SK-N-MC (cell line): ENCODE data around the gene MACROH2A1.

ENCODE experiments used
- DNase-seq: peaks from one replicate; pipeline ENCODE4 v3.0.0-alpha.2; 2011; ENCODE audit warnings: low read depth, low spot score
- H3K27ac ChIP-seq: fragments of 200-600 bp; sonication (generic); 2 replicates; pipeline ENCODE4 v1.5.1; 2016; ENCODE audit warnings: mixed run types
- H3K36me3 ChIP-seq: fragments of 200-600 bp; sonication (generic); 2 replicates; pipeline ENCODE4 v1.6.1; 2017; ENCODE audit warnings: antibody characterized with exemption, low read length, mixed read lengths; ENCODE audit not compliant: insufficient read depth
- H3K4me3 ChIP-seq: fragments of 200-600 bp; sonication (generic); 2 replicates; pipeline ENCODE4 v1.5.1; 2016
- H3K9ac ChIP-seq: fragments of 200-600 bp; sonication (generic); 2 replicates; pipeline ENCODE4 v1.8.0; 2017; ENCODE audit warnings: mixed run types, mixed read lengths; ENCODE audit not compliant: insufficient read length
- H3K9me3 ChIP-seq: fragments of 200-600 bp; sonication (generic); 2 replicates; pipeline ENCODE4 v1.6.1; 2017; ENCODE audit warnings: low read depth, mild to moderate bottlenecking, antibody characterized with exemption, low read length, moderate library complexity, mixed read lengths
- EZH2 ChIP-seq: fragments of 200-600 bp; sonication (generic); IDR thresholded peaks from one replicate; pipeline ENCODE4 v1.6.1; 2017; ENCODE audit warnings: antibody characterized with exemption
- FOXP2 ChIP-seq: optimal IDR thresholded peaks from 2 replicates; pipeline ENCODE3; 2011; ENCODE audit warnings: mild to moderate bottlenecking, moderate library complexity; ENCODE audit not compliant: insufficient read depth; ENCODE audit errors: extremely low read length, control extremely low read depth
- POLR2AphosphoS5 ChIP-seq: IDR thresholded peaks from 2 replicates; pipeline ENCODE4 v1.6.1; 2012; ENCODE audit warnings: mild to moderate bottlenecking, low read depth, low read length, borderline replicate concordance

Gene MACROH2A1

GRCh38 chr5:135324160-135324559 is 74.9 kb downstream of the MACROH2A1 start:
- Histone ChIP-seq H3K4me3 (no peak overlapping the region), H3K9me3 (no peaks in the 10 kb centered on the region), H3K9ac (no peak overlapping the region), H3K36me3 (no peaks in the 10 kb centered on the region), H3K27ac (no peak overlapping the region)
- DNase-seq, result no peak
- TF ChIP-seq POLR2AphosphoS5 (no peak), FOXP2 (no peak), EZH2 (no peak)

GRCh38 chr5:135323701-135324132 is 75.3 kb downstream of the MACROH2A1 start:
- Histone ChIP-seq H3K4me3 (no peak overlapping the region), H3K9ac (no peak overlapping the region), H3K9me3 (no peaks in the 10 kb centered on the region), H3K27ac (no peak overlapping the region), H3K36me3 (no peaks in the 10 kb centered on the region)
- TF ChIP-seq FOXP2, result no peak
- no peak for TF ChIP-seq POLR2AphosphoS5
- no peak for TF ChIP-seq EZH2
- DNase-seq, result no peak

- Histone ChIP-seq H3K27ac (no peak overlapping the region), H3K4me3 (no peak overlapping the region), H3K9ac (no peak overlapping the region), H3K36me3 (no peaks in the 10 kb centered on the region), H3K9me3 (no peaks in the 10 kb centered on the region)
- no peak for TF ChIP-seq EZH2
- no peak for TF ChIP-seq FOXP2
- TF ChIP-seq POLR2AphosphoS5, result no peak
- no peak for DNase-seq
Observed at GRCh38 chr5:135323227-135323626, 75.8 kb downstream of the MACROH2A1 start.

GRCh38 chr5:135322744-135323143 is 76.3 kb downstream of the MACROH2A1 start:
- Histone ChIP-seq H3K36me3 (no peaks in the 10 kb centered on the region), H3K27ac (no peak overlapping the region), H3K9ac (no peak overlapping the region), H3K4me3 (no peak overlapping the region), H3K9me3 (no peaks in the 10 kb centered on the region)
- TF ChIP-seq EZH2 (no peak), FOXP2 (no peak), POLR2AphosphoS5 (no peak)
- DNase-seq, result no peak

DNA sequence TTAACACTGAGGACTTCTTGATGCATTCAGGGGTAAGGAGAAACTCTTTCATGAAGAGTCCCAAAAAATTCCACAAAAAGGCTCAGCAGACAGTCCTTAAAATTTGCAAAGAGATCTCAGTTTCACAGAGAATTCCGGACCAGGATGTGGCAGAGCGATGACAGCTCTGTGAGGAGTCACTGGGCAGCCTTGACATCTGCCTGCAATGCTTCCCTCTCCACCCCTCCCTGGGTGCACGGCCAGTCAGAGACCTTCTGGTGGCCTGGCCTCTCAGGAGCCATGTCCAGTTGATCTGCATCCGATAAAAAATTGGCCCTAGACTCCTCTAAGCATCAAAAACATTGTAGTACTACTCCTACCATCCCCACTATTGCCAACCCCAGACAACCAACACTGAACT is 76.8 kb downstream of the MACROH2A1 start:
- no peak overlapping the region for H3K9ac ChIP-seq
- DNase-seq, result no peak

DNA sequence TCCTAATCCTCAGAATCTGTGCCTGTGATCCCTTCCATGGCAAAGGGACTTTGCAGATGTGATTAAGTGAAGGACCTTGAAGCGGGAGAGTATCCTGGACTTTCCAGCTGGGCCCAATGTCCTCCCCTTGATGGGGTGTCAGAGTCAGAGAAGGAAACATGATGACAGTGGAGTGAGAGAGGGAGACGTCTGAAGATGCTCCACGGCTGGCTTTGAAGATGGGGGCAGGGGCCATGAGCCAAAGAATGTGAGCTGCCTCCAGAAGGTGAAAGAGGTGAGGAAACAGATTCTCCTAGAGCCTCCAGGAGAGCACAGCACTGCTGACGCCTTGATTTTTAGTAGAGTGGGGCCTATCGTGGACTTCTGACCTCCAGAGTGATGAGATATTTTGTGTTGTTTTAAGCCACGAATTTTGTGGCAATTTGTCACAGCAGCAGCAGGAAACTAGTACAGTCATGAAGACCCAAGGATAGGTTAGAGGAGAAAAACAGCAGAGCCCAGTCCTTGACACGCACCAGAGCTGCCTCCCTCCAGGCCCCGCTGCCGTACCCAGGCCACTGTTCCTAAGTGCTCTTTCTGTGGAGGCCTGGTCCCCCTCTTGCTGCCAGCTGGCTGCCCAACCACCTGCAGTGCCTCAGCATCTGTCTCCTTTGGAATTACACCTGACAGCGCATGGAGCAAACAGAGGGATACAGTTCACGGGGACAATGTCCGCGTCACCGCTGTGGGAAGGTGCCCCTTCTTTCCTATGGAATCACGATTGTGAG is 78.1 kb downstream of the MACROH2A1 start:
- no peak overlapping the region for H3K9ac ChIP-seq
- H3K4me3 ChIP-seq, result no peak overlapping the region
- DNase-seq, result no peak
- no peaks in the 10 kb centered on the region for H3K36me3 ChIP-seq
- H3K9me3 ChIP-seq, result no peaks in the 10 kb centered on the region
- TF ChIP-seq EZH2 (no peak), FOXP2 (no peak), POLR2AphosphoS5 (no peak)
- H3K27ac ChIP-seq, result no peak overlapping the region

More for the DNA sequence above, 76.8 kb downstream of the MACROH2A1 start:
- Histone ChIP-seq H3K36me3 (no peaks in the 10 kb centered on the region), H3K4me3 (no peak overlapping the region), H3K27ac (no peak overlapping the region), H3K9me3 (no peaks in the 10 kb centered on the region)
- TF ChIP-seq FOXP2, result no peak
- TF ChIP-seq POLR2AphosphoS5, result no peak
- TF ChIP-seq EZH2, result no peak

DNA sequence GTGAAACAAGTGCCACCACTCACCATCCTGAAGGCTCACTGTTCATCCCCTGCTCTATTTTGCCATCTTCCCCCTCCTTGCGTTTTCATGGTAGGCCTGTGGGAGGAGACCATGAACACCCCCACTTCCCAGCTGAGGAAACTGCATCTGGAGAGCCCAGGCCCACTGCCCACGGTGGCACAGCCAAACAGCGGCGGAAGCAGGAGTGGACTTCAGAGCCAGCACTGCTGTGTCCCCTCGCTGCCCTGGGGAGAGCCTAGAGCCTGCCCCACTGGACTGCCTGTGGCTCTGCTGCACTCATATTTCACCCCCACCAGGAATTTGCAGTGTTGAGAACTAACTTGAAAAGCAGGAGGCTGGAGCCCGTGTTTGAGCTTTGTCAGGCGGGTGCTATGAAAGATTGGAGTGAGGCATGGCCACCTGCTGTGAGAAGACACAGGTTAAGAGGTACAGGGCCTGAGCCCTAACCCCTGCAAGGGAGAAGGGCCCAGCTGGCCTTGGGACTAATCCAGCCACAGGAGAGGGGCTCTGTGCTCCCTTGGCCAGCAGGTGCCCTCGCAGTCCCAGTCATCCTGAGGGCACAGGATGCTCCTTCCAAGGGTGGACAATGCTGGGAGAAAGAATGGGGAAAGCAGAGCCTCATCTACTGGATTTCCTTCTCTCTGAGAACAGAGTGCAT is 79.0 kb downstream of the MACROH2A1 start:
- no peak for DNase-seq
- Histone ChIP-seq H3K36me3 (no peaks in the 10 kb centered on the region), H3K9ac (no peak overlapping the region), H3K9me3 (no peaks in the 10 kb centered on the region), H3K4me3 (no peak overlapping the region), H3K27ac (no peak overlapping the region)
- no peak for TF ChIP-seq EZH2
- TF ChIP-seq POLR2AphosphoS5, result no peak
- TF ChIP-seq FOXP2, result no peak

- no peaks in the 10 kb centered on the region for H3K9me3 ChIP-seq
- no peak overlapping the region for H3K4me3 ChIP-seq
- no peak for TF ChIP-seq POLR2AphosphoS5
- TF ChIP-seq EZH2, result no peak
- TF ChIP-seq FOXP2, result no peak
- H3K9ac ChIP-seq, result no peak overlapping the region
- no peak overlapping the region for H3K27ac ChIP-seq
- no peaks in the 10 kb centered on the region for H3K36me3 ChIP-seq
- no peak for DNase-seq
Observed at GRCh38 chr5:135319458-135319857, 79.6 kb downstream of the MACROH2A1 start.
